Keratinocyte (primary cell): ENCODE results near the gene CES2.

Source experiments
- EZH2 ChIP-seq: IDR thresholded peaks from one replicate; pipeline ENCODE4 v1.6.1; 2012; ENCODE audit warnings: inconsistent platforms, mild to moderate bottlenecking, low read length, moderate library complexity
- TF ChIP-seq, protein P1 (sequence below), 3 experiments: IDR thresholded peaks in 1 of 3; conservative IDR thresholded peaks in 1 of 3; optimal IDR thresholded peaks in 1 of 3; 2 replicates in 2 of 3; 3 replicates in 1 of 3; pipeline versions ENCODE3 to v1.5.1; 2011; ENCODE audit warnings: low read length in 3 of 3, mild to moderate bottlenecking in 3 of 3, moderate library complexity in 2 of 3, control low read depth in 1 of 3, inconsistent platforms in 1 of 3; ENCODE audit not compliant: insufficient read depth in 2 of 3; ENCODE audit errors: extremely low read depth in 1 of 3

DNA sequence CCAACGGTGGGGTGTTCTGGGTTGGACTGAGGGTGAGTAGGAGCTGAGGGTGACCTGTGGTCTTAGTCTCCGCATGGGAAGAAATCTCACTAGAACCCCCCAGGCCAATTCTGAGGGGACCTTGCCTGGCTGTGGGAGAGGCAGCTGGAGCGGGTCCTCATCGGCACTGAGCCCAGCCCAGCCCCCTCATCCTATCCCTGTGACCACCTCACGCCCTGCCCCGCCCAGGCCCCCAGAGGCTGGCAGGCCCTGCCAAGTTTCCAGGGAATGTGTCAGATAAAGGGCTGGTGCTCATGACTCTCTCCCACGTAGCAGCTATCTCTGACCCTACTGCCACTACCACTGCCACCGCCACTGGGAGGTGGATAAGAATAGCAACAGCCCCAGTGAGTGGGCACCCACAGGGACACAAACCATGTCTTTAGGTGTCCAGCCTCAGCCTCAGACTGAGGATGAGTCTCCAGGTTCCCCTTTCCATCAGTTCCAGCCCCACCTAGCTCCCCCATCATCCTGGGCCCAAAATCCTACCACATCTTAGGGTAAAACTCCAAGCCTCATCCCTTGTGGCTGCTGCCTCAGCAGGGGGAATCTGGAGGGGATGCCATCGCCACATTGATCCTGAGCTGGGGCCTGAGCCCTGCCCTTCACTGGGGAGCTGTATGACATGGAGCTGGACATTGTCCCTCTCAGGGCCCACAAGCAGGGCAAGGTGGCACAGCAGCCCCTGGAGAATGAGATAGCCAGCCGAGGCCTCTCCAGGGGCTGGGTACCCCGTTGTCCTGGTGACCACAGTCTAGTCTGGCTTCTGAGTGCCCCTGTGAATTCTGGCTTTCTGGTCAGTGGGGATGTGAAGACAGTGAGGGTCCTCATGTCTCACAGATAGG lies 31.5 kb upstream of the CES2 start:
- TF ChIP-seq, protein P1, sequence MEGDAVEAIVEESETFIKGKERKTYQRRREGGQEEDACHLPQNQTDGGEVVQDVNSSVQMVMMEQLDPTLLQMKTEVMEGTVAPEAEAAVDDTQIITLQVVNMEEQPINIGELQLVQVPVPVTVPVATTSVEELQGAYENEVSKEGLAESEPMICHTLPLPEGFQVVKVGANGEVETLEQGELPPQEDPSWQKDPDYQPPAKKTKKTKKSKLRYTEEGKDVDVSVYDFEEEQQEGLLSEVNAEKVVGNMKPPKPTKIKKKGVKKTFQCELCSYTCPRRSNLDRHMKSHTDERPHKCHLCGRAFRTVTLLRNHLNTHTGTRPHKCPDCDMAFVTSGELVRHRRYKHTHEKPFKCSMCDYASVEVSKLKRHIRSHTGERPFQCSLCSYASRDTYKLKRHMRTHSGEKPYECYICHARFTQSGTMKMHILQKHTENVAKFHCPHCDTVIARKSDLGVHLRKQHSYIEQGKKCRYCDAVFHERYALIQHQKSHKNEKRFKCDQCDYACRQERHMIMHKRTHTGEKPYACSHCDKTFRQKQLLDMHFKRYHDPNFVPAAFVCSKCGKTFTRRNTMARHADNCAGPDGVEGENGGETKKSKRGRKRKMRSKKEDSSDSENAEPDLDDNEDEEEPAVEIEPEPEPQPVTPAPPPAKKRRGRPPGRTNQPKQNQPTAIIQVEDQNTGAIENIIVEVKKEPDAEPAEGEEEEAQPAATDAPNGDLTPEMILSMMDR (optimal IDR thresholded peaks at IDR 0.05 in 1 of 3, IDR thresholded peaks at IDR 0.05 in 1 of 3, conservative IDR thresholded peaks at IDR 0.05 in 1 of 3; ENCODE audit: extremely low read depth in 1 of 3, insufficient read depth in 2 of 3, low read length in 3 of 3) = no peak
- TF ChIP-seq EZH2 = no peak
